Measurements from ENCODE around the gene HIPK4. TPM values are rescaled to one million over a fixed set of nuclear protein-coding genes. Genes with fewer than 3 reads are reported as not detected.
A peak's percentile ranks its signal among the peaks of the same experiment; 100 is the strongest.

Gene HIPK4
- total and polyA plus RNA-seq, 9 of the 15 experiments (the other 6 are each of a cell fraction or from before 2014, with no cell fraction given): 0.06 to 0.09 TPM; not detected in 7

DNA sequence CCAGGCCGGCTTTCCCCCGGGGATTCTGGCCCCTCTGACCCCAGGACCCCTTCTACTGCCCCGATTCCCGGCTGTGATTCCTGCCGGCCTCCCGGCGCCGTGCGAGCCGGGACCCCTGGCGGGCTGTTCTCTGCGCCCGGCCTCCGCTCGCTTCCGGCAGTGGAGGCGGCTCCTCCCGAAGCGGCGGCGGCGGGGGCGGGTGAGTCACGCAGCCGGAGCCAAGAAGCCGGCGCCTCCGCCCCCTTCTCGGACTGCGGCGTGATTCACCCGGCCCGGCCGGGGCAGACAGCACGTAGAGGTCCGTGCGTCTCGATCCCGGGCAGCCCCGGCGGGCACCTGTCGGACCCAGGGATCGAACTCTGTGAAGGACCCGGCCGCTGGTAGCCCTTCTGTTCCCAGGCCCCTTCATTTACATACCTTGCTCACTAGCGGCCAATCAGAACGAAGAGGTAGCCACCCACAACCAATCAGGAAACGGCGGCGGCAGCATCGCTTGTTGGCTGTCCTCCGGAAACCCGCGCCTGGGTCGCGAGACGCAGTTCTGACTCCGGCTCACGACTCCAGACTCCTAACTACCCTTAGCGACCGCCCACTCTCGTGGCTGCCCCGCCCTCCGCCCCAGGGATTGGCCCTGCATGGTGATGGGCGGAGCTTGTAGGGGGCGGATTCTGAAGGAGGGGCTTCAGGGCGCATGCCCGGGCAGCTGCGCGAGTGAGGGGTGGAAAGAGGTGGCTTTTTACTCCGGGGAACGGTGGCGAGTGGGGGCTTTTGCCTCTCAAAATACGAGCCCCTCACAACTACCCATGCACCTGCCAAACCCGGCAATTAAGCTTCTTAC lies 35.7 kb upstream of the HIPK4 start, which contains the start of gene SERTAD1:
SERTAD1 (minus strand) TSS at position 543 of the 838 bp plus-strand sequence. CDS start 2,446 bp downstream, outside the sequence.
- ATAC-seq (peak; percentile 88), FAIRE-seq (peak; percentile 97), DNase-seq (ENCODE audit: extremely low read depth in 1 of 4, low spot score in 3 of 4) (peak; percentile 97 to 100 (median 98))
- H3K9me1 ChIP-seq (ENCODE audit: control insufficient read depth, insufficient read depth, low read length): no peaks in the 10 kb centered on the region
- H3K27me3 ChIP-seq (ENCODE audit: control insufficient read depth in 2 of 2, insufficient read depth in 2 of 2, low read length in 2 of 2): no peaks in the 10 kb centered on the region
- in situ Hi-C loops (cut with MboI) (no loop called here), intact Hi-C loops (cut with micrococcal nuclease) (no loop called here)
- H3K36me3 ChIP-seq (ENCODE audit: control insufficient read depth, insufficient read depth, low read length): peaks cover 13% of the 10 kb centered on the region; the same call in 2 of the 3 replicates
- under 1% methylated on average over 72 of the region's 75 CpGs for WGBS (ENCODE audit: insufficient coverage, low coverage, missing lambda C conversion rate)
- H3K9me3 ChIP-seq (replicated peaks; ENCODE audit: control insufficient read depth, insufficient read depth, low read depth, low read length): no peaks in the 10 kb centered on the region
- no peaks in the 10 kb centered on the region for H4K20me1 ChIP-seq (replicated peaks; ENCODE audit: control insufficient read depth, insufficient read depth, low read length)
- H2AFZ ChIP-seq (ENCODE audit: low read depth, low read length): peak within 1 kb of the TSS; percentile 88
- peak within 1 kb of the TSS; percentile 90 for H3K27ac ChIP-seq (ENCODE audit: extremely low read depth, low read depth, low read length)
- ChIA-PET POLR2A (interaction anchor here (0.6 to 5.7 kb wide), 19 partner anchors 8 to 178 kb away, joined by 3 to 34 read pairs (median 4); partner anchors contain the start of genes BLVRB and SERTAD3), CTCF (ENCODE audit: low intra/inter-chr PET ratio) (no interaction called here)
- BruUV-seq (replicated peaks): TSS peak; percentile 76
- H3K79me2 ChIP-seq (ENCODE audit: control insufficient read depth, insufficient read depth, low read length): peaks cover 41% of the 10 kb centered on the region
- peak within 1 kb of the TSS; percentile 99 for H3K4me2 ChIP-seq (ENCODE audit: insufficient read depth, low read length)
- H3K9ac ChIP-seq (ENCODE audit: insufficient read depth in 1 of 2, low read depth in 2 of 2, low read length in 2 of 2): peak within 1 kb of the TSS; percentile 81 to 91
- peak within 1 kb of the TSS; percentile 80 for H3K4me3 ChIP-seq
- H3K4me1 ChIP-seq (replicated peaks in 1 of 2; ENCODE audit: control insufficient read depth in 2 of 2, insufficient read depth in 2 of 2, low read length in 2 of 2): peaks cover 9 to 34% of the 10 kb centered on the region in 2 experiments; a peak in 4 of 5 replicates
- TF ChIP-seq RBM25 (IDR thresholded peaks at IDR 0.05; ENCODE audit: low read depth, low read length, severe bottlenecking) (peak; percentile 76), SMAD4 (CRISPR knock-in tag; conservative IDR thresholded peaks at IDR 0.05) (peak; percentile 90), SLC30A9 (CRISPR knock-in tag; IDR thresholded peaks at IDR 0.05) (no peak), RNF2 (IDR thresholded peaks at IDR 0.05) (peak; percentile 41; the same call in 1 of the 2 replicates), NFE2 (IDR thresholded peaks at IDR 0.05; ENCODE audit: low read depth) (no peak), LARP7 (IDR thresholded peaks at IDR 0.05) (no peak), FOXP1 (CRISPR knock-in tag; IDR thresholded peaks at IDR 0.05) (peak; percentile 32; the same call in 1 of the 2 replicates), TEAD4 (IDR thresholded peaks at IDR 0.05; ENCODE audit: low read length) (0 out of 2 replicates have a peak, but pooled peaks have one; percentile 4), TEAD4 (CRISPR knock-in tag; IDR thresholded peaks at IDR 0.05; ENCODE audit: borderline replicate concordance) (no peak), ESRRB (CRISPR knock-in tag; IDR thresholded peaks at IDR 0.05; ENCODE audit: borderline replicate concordance) (no peak), SRSF1 (IDR thresholded peaks at IDR 0.05; ENCODE audit: low read depth, low read length) (no peak), ZBED1 (IDR thresholded peaks at IDR 0.05) (peak; percentile 93), ILK (tag; IDR thresholded peaks at IDR 0.05; ENCODE audit: borderline replicate concordance, low read depth) (no peak), RCOR1 (IDR thresholded peaks at IDR 0.05; ENCODE audit: borderline replicate concordance in 1 of 2, low read depth in 2 of 2, low read length in 2 of 2) (peak; percentile 32 to 91; a peak in 3 of 4 replicates), SRF (CRISPR knock-in tag; IDR thresholded peaks at IDR 0.05) (no peak; a peak in 1 of 4 replicates), RUNX1 (IDR thresholded peaks at IDR 0.05; ENCODE audit: low read depth) (peak; percentile 33; the same call in 1 of the 2 replicates)
- TF ChIP-seq, protein P1, sequence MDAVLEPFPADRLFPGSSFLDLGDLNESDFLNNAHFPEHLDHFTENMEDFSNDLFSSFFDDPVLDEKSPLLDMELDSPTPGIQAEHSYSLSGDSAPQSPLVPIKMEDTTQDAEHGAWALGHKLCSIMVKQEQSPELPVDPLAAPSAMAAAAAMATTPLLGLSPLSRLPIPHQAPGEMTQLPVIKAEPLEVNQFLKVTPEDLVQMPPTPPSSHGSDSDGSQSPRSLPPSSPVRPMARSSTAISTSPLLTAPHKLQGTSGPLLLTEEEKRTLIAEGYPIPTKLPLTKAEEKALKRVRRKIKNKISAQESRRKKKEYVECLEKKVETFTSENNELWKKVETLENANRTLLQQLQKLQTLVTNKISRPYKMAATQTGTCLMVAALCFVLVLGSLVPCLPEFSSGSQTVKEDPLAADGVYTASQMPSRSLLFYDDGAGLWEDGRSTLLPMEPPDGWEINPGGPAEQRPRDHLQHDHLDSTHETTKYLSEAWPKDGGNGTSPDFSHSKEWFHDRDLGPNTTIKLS (IDR thresholded peaks at IDR 0.05; ENCODE audit: borderline replicate concordance, low read depth): no peak
- TF ChIP-seq, protein P2, sequence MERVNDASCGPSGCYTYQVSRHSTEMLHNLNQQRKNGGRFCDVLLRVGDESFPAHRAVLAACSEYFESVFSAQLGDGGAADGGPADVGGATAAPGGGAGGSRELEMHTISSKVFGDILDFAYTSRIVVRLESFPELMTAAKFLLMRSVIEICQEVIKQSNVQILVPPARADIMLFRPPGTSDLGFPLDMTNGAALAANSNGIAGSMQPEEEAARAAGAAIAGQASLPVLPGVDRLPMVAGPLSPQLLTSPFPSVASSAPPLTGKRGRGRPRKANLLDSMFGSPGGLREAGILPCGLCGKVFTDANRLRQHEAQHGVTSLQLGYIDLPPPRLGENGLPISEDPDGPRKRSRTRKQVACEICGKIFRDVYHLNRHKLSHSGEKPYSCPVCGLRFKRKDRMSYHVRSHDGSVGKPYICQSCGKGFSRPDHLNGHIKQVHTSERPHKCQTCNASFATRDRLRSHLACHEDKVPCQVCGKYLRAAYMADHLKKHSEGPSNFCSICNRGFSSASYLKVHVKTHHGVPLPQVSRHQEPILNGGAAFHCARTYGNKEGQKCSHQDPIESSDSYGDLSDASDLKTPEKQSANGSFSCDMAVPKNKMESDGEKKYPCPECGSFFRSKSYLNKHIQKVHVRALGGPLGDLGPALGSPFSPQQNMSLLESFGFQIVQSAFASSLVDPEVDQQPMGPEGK (CRISPR knock-in tag; IDR thresholded peaks at IDR 0.05; ENCODE audit: borderline replicate concordance): no peak

Measured in K562 (cell line).